NCI-H1436 treated with DMSO at 0.1 percent for 48 hours (cell line): Measurements from ENCODE around the gene ALAS2.
"Not testable (repeated sequence)": the region's sequence is repeated elsewhere in the genome, so short reads cannot be mapped to it uniquely, and the experiment has no call there.

Experiments
- DNase-seq: peaks from one replicate; lab custom pipeline; 2025; lab: John Stamatoyannopoulos, UW

Gene ALAS2, protein sequence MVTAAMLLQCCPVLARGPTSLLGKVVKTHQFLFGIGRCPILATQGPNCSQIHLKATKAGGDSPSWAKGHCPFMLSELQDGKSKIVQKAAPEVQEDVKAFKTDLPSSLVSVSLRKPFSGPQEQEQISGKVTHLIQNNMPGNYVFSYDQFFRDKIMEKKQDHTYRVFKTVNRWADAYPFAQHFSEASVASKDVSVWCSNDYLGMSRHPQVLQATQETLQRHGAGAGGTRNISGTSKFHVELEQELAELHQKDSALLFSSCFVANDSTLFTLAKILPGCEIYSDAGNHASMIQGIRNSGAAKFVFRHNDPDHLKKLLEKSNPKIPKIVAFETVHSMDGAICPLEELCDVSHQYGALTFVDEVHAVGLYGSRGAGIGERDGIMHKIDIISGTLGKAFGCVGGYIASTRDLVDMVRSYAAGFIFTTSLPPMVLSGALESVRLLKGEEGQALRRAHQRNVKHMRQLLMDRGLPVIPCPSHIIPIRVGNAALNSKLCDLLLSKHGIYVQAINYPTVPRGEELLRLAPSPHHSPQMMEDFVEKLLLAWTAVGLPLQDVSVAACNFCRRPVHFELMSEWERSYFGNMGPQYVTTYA

DNA sequence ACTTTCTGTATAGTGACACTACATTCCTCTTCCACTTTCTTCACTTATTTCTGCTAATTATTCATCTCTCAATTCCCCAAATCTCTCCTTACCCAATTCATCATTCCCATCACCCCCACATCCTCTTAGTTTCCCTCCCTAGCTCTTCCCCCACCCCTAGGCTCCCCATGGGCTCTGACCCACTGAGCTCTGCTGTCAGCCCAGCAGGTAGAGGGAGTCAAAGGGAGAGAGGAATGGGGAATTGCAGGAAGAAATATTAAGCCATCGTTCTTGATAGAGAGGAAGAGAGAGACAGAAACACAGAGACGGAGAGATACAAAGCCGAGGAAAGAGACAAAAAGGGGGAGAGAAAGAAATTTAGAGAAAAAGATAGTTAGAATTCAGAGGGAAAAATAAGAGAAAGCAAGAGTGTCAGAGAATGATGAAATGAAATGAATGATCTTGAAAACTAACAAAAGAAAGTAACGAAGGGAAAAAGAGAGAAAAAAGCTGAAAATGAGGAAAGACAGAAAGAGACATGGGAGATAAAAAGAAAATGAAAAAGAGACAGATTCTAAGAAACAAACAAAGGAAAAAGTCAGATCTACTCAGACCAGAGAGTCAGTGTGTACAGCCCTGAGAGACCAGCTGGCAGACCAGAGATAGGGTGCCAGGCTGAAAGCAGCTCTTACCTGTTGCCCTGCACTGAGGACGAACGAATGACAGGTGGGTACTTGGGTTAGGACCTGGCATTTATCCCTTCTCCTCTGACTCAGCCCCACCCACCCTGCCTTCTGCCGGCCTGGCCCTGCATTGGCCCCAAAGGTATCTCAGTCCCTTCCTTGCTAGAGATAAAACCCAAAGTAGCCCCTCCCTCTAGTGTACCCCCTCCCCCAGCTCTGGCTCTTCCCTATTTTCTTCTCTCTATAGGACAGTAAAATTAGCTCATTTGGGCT, at the start of gene ALAS2:
Gene ALAS2, minus strand, starts transcription at position 707 of the 935 bp plus-strand sequence. CDS start 4,977 bp downstream, outside the sequence.
- no peak for DNase-seq

DNA sequence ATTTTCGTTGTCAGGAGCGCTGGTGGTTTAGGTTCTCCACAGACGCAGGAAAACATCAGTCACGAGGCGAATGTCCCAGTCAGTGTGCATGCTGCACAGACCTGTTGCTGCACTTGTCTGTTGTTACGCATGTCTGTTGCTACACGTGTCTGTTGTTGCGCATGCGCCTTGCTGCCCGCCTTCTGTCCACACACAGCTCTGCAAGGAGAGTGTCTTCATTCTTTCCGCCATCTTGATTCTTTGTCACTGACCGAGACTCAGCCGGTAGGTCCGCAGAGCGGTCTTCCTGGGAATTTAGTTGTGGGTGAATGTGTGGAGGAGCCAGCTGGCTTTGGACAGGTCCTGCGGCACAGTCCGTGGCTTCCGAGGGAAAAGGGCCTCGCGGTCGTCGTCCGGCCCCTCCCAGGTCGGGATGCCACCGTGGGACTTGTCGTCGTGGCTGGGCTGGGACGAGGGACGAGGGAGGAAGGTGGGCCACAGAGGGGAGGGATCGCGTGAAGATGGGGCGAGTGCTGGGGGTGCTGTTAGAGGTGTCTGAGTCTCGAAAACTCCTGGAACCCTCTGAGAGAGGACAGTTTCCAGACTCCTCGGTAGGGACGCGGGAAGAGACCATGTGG, 44.2 kb upstream of the ALAS2 start, which contains the start of gene PAGE2B:
Gene PAGE2B, plus strand, starts transcription at position 180 of the 617 bp plus-strand sequence. CDS start 1,012 bp downstream, outside the sequence.
- no peak for DNase-seq

DNA sequence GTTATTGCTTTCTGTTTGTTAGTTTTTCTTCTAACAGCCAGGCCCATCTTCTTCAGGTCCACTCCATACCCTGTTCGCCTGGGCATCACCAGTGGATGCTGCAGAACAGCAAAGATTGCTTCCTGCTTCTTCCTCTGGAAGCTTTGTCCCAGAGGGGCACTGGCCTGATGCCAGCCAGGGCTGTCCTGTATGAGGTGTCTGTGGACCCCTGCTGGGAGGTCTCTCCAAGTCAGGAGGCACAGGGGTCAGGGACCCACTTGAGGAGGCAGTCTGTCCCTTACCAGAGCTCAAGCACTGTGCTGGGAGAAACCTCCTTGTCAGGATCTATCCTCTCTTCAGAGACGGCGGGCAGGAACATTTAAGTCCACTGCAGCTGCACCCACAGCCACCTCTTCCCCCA, 41.5 kb upstream of the ALAS2 start:
- DNase-seq: no peak

DNA sequence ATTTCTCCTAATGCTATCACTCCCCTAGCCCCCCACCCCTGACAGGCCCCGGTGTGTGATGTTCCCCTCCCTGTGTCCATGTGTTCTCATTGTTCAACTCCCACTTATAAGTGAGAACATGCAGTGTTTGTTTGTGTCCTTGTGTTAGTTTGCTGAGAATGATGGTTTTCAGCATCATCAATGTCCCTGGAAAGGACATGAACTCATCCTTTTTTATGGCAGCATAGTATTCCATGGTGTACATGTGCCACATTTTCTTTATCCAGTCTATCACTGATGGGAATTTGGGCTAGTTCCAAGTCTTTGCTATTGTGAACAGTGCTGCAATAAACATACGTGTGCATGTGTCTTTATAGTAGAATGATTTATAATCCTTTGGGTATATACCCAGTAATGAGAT, 36.4 kb upstream of the ALAS2 start:
- not testable (repeated sequence) for DNase-seq

DNA sequence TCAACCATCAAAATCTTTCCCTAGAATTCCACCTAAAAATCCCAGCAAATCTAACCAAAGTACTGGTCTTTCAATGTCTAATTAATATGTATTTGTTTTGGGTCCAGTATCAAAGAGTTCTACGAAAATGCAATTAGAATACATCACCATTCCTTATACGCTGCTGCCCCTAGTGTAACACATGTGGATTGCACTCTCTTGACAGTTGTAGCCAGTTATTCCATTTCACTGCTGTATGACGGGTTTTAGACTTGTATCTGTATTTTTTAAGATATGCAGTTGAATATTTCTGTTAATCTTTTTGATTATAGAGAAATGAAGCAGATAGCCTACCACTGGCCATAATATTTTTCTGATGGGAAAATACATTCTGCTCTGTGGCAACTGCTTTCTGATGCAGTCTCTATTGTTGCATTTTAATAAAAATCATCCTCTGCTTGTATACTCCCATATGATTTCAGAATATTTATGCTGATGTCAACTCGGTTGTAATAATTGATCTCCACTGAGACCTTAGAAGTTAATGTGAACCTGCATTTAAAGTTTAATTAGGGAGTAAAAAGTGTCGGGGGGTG, 27.0 kb upstream of the ALAS2 start:
- DNase-seq: no peak

DNA sequence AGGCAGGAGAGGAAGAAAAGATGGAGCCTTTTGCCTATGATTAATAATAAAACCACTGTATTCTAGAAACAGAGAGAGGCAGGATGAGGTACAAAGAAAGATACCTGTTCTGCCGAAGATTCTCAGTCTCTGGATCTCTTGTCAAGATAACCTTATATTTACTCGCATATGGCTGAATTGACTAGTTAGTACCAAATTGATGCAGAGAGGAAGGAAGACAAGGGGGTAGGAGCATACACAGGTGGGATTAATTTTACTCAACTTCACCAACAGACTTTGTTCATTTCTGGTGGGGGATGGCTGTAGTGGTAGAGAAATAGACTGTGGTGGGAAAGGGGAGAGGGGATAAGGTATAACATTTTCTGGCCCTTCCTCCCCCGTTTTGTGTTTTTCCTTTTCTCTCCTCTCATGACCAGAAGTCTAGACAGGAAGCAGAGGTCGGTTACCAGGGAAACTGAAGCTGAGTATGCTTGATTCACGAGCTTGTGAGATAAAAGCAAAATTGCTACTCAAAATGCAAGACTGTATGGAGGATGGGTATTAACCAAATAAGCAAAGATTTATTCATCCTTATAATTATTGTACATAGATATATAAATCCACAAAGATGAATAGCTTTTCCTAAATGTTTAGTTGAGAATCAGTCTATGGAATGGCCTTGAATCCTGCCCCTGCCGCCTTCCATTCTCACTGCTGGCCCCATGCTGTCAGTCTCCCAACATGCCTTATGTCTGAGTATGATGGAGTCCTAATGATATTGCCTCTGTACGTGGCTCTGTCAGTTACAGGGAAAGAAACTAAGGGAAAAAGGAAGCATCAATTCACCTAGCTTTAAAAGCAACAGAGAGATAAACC, 26.3 kb upstream of the ALAS2 start:
- DNase-seq: no peak

DNA sequence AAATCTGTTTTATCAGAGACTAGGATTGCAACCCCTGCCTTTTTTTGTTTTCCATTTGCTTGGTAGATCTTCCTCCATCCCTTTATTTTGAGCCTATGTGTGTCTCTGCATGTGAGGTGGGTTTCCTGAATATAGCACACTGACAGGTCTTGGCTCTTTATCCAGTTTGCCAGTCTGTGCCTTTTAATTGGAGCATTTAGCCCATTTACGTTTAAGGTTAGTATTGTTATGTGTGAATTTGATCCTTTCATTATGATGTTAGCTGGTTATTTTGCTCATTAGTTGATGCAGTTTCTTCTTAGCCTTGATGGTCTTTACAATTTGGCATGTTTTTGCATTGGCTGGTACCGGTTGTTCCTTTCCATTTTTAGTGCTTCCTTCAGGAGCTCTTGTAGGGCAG, 19.8 kb upstream of the ALAS2 start:
- DNase-seq: not testable (repeated sequence)

DNA sequence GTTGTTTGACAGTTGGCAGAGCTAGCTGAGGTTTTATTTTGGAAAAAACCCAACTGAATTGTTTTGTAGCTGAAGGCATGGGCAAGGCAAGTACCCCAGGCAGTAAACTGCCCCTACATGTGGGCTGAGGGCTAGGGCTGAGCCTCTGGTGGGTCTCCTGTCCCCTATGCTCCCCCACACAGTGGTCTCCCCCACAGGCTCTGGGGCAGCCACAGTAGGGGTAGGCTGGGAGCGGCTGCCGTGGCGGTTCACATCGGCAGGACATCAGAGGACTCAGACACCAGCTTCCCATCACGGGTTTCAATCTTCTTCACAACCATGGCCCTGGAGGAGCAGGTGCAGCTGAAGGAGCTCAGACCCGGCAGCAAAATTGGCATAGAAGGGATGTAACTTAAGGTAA, 10.7 kb upstream of the ALAS2 start:
- DNase-seq: no peak

DNA sequence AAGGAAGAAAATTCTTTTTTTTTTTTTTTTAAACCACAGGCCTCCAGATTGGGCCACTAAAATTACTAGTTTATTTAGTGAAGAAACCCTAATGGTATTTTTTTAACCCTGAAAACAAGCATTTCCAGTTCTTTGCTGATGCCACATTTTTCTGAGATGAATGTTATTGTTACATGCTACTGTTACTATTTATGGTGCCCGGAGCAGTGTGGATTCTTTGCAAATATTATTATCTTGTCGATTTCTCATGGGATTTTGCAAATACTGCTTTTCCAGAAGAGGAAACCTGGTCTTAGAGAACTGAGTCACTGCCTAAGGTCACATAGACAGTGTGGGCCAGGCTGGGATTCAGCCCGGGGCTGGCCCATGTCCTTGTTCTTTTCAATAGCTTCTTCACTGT, 8.7 kb upstream of the ALAS2 start:
- no peak for DNase-seq

DNA sequence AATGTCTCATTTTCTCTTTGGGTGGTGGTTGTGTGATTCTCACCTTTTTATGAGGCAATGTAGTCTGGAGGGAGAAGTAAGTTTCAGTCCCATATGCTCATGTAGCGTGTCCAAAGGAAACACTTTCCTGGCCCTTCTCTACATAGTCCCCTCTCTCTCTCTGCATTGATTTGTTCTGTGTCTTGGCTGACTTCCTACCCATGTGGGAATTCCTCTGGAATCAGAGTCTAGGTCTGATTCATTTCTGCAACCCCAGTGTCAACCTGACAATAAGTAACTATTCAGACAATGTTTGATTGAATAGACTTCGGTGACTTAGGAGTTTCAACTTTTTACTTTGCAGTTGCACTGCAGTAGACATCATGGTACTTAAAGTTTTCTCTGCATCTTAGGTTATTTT, 2.7 kb upstream of the ALAS2 start:
- DNase-seq: no peak

DNA sequence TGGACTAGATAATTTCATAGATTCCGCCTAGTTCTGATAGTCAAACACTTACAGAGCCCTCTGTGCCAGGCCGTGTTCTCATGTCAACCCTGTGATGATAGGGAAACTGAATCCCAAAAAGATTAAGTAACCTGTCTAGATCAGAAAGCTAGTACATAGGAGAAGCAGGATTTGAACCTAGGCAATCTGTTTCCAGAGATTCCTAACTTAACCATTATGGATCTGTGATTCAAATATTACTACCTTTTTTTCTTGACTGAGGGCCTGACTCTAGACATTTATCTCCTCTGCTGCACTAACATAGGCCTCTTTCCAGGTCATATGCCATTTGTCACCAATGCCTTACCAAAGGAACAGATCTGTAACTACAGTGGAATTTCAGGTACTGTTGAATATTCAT, 1.5 kb downstream of the ALAS2 start:
- DNase-seq: no peak

DNA sequence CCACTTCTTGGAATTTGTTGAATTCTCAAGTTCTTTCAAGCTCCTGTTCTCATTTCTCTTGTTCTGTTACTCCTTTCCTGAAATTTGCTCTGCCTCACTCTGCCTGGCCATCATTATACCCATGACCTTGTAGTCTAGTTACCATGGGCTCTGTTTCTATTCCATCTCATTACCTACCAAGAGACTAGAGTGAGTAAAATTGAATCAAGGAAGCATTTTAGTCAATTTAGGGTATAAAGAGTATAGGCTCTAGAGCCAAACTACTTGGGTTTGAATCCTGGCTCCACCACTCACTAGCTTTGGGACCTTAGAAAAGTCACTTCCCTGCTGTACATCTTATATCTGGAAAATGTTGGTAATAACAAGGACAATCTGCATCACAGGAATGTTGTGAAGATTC, 2.2 kb downstream of the ALAS2 start:
- no peak for DNase-seq

DNA sequence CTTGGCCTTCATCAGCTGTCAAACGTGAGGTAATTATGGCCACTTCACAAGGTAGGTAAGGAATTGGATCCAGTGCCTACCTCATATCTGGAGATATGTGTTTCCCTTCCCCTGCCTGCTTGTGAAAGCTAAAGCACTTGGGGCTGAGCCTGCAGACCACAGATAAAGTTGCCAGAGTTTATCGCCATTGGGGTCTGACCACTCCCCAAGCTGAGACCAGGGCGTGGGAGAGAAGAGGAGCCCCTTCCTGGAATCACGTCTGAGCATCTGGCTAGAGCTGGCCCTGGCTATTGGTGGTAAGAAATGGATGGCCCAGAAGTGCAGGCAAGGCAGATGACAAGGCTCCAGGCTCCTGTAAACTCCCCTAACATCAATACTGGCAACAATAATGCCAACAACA, 2.7 kb downstream of the ALAS2 start:
- no peak for DNase-seq

DNA sequence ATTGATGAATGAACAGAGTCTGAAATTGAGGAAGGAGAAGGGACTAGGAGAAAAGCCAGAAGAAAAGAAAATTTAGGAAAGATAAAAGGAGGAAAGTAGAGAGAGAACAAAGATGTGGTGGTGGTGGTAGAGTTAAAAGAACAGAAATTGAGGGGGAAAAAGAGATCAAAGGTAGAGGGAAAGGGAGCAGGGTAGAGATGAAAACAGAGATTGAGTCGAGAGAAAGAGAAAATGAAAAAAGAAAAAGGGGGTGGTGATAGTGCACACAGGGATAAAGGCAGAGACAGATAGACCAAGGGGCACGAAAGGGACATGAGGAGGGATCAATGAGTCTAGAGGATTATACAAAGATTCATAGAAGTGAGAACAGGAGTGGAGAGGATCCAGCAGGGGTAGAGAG, 3.9 kb downstream of the ALAS2 start:
- no peak for DNase-seq

DNA sequence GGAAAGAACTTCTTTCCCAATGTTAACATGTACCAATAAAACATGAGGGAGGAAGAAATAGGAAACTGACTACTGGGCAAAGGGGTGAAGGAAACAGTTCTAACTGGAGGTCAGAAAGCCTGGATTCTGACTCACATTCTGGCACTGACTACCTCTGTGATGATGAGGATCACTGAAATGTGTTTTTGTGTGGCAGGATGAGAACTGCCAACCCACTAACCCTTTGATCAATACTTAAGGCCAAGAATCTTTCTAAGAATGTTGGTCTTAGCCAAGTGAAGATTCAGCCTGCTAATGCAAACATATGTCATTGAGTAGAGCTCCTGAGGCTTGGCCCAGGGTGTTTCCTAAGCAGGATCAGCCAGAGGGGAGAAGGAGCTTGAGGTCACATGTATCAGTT, 4.6 kb downstream of the ALAS2 start:
- DNase-seq: no peak

DNA sequence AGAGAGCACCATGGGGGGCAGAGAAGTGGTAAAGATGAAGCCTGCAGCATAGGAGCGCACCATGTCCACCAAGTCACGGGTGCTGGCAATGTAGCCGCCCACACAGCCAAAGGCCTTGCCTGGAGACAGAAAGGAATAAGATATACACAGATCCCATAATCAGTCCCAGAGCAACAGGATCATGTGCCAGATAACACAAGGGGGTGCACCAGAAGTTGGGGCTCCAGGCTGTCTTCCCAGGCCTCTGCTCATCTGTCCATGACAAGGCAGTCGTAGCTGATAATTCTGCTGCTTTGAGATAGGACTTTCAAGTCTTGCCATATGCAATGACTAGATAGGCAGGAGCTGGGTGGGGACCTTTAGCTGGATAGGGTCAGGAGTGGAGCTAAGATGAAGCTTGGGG, 15.9 kb downstream of the ALAS2 start:
- no peak for DNase-seq

DNA sequence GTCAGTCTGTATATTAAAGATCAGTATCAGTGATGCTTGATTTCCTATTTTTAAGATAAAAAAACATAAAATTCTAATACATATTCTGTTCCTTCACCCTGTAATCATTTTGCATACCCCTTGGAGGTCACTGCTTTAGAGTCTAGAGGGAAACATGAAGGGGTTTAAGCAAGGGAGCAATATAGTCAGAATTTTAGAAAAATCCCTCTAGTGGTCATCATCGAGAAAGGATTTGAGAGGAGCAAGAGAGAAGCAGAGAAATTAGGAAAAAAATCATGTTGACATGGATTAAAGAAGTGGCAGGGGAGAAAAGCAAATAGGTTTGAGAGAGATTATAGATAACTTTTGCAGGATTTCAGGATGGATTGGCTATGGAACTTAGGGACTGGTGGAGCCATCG, 19.5 kb downstream of the ALAS2 start:
- DNase-seq: no peak

DNA sequence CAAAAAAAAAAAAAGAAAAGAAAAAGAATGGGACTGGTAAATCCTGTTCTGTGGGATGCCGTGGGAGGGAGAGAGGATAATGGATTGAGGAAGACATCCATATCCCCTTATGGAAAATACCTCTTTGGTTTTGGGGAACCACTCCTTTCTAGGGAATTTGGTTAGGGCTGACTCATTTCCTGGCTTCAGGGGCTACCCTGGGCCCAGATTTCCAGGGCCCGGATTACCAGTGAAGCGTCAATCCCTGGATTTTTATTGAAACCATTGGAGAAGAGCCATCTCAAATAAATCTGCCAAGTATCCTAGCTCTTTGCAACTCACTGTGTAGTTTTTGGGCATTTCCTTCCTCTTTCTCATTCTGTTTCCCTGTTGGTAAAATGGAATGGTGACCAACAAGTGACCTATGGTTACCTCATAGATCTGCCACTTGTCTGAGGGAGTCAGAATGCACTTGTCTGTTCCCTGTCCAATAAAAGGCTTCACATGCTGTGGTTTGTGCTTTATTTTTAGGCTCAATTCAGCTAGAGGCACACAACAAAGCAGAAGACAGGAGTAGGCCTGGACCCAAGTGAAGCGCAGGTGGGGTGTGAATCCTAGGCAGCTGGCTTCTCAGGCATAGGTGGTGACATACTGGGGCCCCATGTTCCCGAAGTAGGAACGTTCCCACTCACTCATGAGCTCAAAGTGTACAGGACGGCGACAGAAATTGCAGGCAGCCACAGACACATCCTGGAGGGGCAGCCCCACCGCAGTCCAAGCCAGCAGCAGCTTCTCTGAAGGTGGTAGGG, 22.0 kb downstream of the ALAS2 start:
- DNase-seq: no peak

DNA sequence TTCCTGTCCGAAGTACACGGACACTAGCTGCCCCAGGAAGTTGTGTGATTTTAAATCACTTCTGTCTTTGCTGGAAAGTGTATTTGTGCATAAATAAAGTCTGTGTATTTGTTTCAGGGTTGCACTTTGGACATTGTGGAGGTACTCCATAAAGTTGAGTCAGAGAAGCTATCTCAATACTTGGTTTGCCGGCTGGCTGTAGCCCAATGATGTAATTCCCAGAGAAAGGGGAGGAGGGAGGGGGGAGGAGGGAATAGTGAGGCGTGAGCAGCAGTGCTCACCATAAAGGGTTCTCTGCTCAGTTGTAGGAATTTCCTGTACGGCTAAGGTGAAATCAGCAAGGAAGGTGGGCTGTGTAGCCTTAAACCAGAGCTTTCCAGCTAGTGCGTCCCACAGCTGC, 23.1 kb downstream of the ALAS2 start:
- DNase-seq: no peak
